ENCODE results near the gene PPP2R3B. TPM values are rescaled to one million over a fixed set of nuclear protein-coding genes. Genes with fewer than 3 reads are reported as not detected.

PPP2R3B gene
- total RNA-seq, 2 donors from 2014 or later: 19.3 to 22.6 TPM

- no peaks in the 10 kb centered on the region for H3K9me3 Mint-ChIP-seq
- H3K36me3 Mint-ChIP-seq (ENCODE audit: low read depth): no peaks in the 10 kb centered on the region
- H3K4me1 Mint-ChIP-seq: no peaks in the 10 kb centered on the region
- no peaks in the 10 kb centered on the region for H3K27me3 Mint-ChIP-seq
- no peak overlapping the region for H3K4me3 Mint-ChIP-seq
- no peak overlapping the region for H3K27ac Mint-ChIP-seq
- no peak for ATAC-seq (replicated peaks)
Observed at GRCh38 chrX:346034-346813, 40.5 kb downstream of the PPP2R3B start.

GRCh38 chrX:345020-345925 is 41.4 kb downstream of the PPP2R3B start:
- no peaks in the 10 kb centered on the region for H3K36me3 Mint-ChIP-seq (ENCODE audit: low read depth)
- H3K9me3 Mint-ChIP-seq: no peaks in the 10 kb centered on the region
- no peak overlapping the region for H3K4me3 Mint-ChIP-seq
- ATAC-seq (replicated peaks): no peak
- H3K27ac Mint-ChIP-seq: no peak overlapping the region
- H3K27me3 Mint-ChIP-seq: no peaks in the 10 kb centered on the region
- H3K4me1 Mint-ChIP-seq: no peaks in the 10 kb centered on the region

GRCh38 chrX:344371-344901 is 42.3 kb downstream of the PPP2R3B start:
- H3K9me3 Mint-ChIP-seq: no peaks in the 10 kb centered on the region
- no peaks in the 10 kb centered on the region for H3K36me3 Mint-ChIP-seq (ENCODE audit: low read depth)
- no peak overlapping the region for H3K27ac Mint-ChIP-seq
- no peaks in the 10 kb centered on the region for H3K27me3 Mint-ChIP-seq
- ATAC-seq (replicated peaks): no peak
- no peak overlapping the region for H3K4me3 Mint-ChIP-seq
- no peaks in the 10 kb centered on the region for H3K4me1 Mint-ChIP-seq

GRCh38 chrX:341541-342101 is 45.1 kb downstream of the PPP2R3B start:
- Mint-ChIP-seq H3K4me1 (peaks cover 1% of the 10 kb centered on the region), H3K4me3 (no peak overlapping the region), H3K36me3 (ENCODE audit: low read depth) (peaks cover 1% of the 10 kb centered on the region), H3K27ac (no peak overlapping the region), H3K9me3 (no peaks in the 10 kb centered on the region), H3K27me3 (no peaks in the 10 kb centered on the region)
- no peak for ATAC-seq (replicated peaks)

GRCh38 chrX:340641-341423 is 45.9 kb downstream of the PPP2R3B start:
- ATAC-seq (replicated peaks): no peak
- Mint-ChIP-seq H3K27me3 (no peaks in the 10 kb centered on the region), H3K27ac (no peak overlapping the region), H3K9me3 (no peaks in the 10 kb centered on the region), H3K4me1 (peaks cover 6% of the 10 kb centered on the region), H3K36me3 (ENCODE audit: low read depth) (peaks cover 7% of the 10 kb centered on the region), H3K4me3 (no peak overlapping the region)

- Mint-ChIP-seq H3K9me3 (no peaks in the 10 kb centered on the region), H3K27me3 (no peaks in the 10 kb centered on the region), H3K36me3 (ENCODE audit: low read depth) (peaks cover 7% of the 10 kb centered on the region), H3K4me1 (peaks cover 6% of the 10 kb centered on the region), H3K4me3 (no peak overlapping the region), H3K27ac (no peak overlapping the region)
- no peak for ATAC-seq (replicated peaks)
Observed at GRCh38 chrX:340121-340520, 46.6 kb downstream of the PPP2R3B start.

GRCh38 chrX:338836-339400 is 47.8 kb downstream of the PPP2R3B start:
- Mint-ChIP-seq H3K4me3 (no peak overlapping the region), H3K9me3 (no peaks in the 10 kb centered on the region), H3K4me1 (peaks cover 6% of the 10 kb centered on the region), H3K36me3 (ENCODE audit: low read depth) (peaks cover 7% of the 10 kb centered on the region), H3K27me3 (no peaks in the 10 kb centered on the region), H3K27ac (no peak overlapping the region)
- ATAC-seq (replicated peaks): no peak

- Mint-ChIP-seq H3K27me3 (no peaks in the 10 kb centered on the region), H3K4me1 (peaks cover 6% of the 10 kb centered on the region), H3K36me3 (ENCODE audit: low read depth) (peaks cover 7% of the 10 kb centered on the region), H3K4me3 (no peak overlapping the region), H3K27ac (no peak overlapping the region), H3K9me3 (no peaks in the 10 kb centered on the region)
- ATAC-seq (replicated peaks): no peak
Observed at GRCh38 chrX:338281-338835, 48.3 kb downstream of the PPP2R3B start.

GRCh38 chrX:337331-337831 is 49.3 kb downstream of the PPP2R3B start:
- Mint-ChIP-seq H3K36me3 (ENCODE audit: low read depth) (peaks cover 7% of the 10 kb centered on the region), H3K27me3 (no peaks in the 10 kb centered on the region), H3K27ac (no peak overlapping the region), H3K4me3 (no peak overlapping the region), H3K4me1 (peaks cover 6% of the 10 kb centered on the region), H3K9me3 (no peaks in the 10 kb centered on the region)
- no peak for ATAC-seq (replicated peaks)

GRCh38 chrX:336227-336626 is 50.5 kb downstream of the PPP2R3B start:
- Mint-ChIP-seq H3K36me3 (ENCODE audit: low read depth) (peaks cover 7% of the 10 kb centered on the region), H3K27ac (no peak overlapping the region), H3K27me3 (no peaks in the 10 kb centered on the region), H3K9me3 (no peaks in the 10 kb centered on the region), H3K4me3 (no peak overlapping the region), H3K4me1 (peaks cover 6% of the 10 kb centered on the region)
- ATAC-seq (replicated peaks): no peak

- H3K4me1 Mint-ChIP-seq: peaks cover 6% of the 10 kb centered on the region
- H3K27ac Mint-ChIP-seq: no peak overlapping the region
- H3K27me3 Mint-ChIP-seq: no peaks in the 10 kb centered on the region
- no peak overlapping the region for H3K4me3 Mint-ChIP-seq
- H3K36me3 Mint-ChIP-seq (ENCODE audit: low read depth): peaks cover 7% of the 10 kb centered on the region
- no peaks in the 10 kb centered on the region for H3K9me3 Mint-ChIP-seq
- ATAC-seq (replicated peaks): no peak
Observed at GRCh38 chrX:335758-336155, 51.0 kb downstream of the PPP2R3B start.

- no peaks in the 10 kb centered on the region for H3K27me3 Mint-ChIP-seq
Observed at GRCh38 chrX:334971-335757, 51.5 kb downstream of the PPP2R3B start.

More at GRCh38 chrX:334971-335757, 51.5 kb downstream of the PPP2R3B start:
- Mint-ChIP-seq H3K9me3 (no peaks in the 10 kb centered on the region), H3K36me3 (ENCODE audit: low read depth) (peaks cover 7% of the 10 kb centered on the region), H3K4me1 (peaks cover 6% of the 10 kb centered on the region), H3K27ac (no peak overlapping the region), H3K4me3 (no peak overlapping the region)
- no peak for ATAC-seq (replicated peaks)
